Endometrial microvascular endothelial cells (primary cell): ENCODE data around the gene FOXN1. TPM values are rescaled to one million over a fixed set of nuclear protein-coding genes. Genes with fewer than 3 reads are reported as not detected.
"Not testable (repeated sequence)": the region's sequence is repeated elsewhere in the genome, so short reads cannot be mapped to it uniquely, and the experiment has no call there.

Experiments
- in situ Hi-C: cut with HindIII; loops from 2 replicates; pipeline ENCODE4 v1.10.0; 2017; ENCODE audit warnings: low sequenced_read_pairs, low pct_unique_long_range_greater_than_20kb; ENCODE audit errors: inconsistent ontology term
- total RNA-seq: library from RNA; depleted of rRNA; stranded (reverse); fragments of >200 nt; gene quantifications from one replicate; pipeline ENCODE4 v1.2.3, GENCODE V29; 2015; ENCODE audit errors: inconsistent ontology term

FOXN1 gene
- total RNA-seq, 1 donor from 2014 or later: not detected

- in situ Hi-C loops: no loop called here
These were observed 46.2 kb downstream of the FOXN1 start, which contains the start of gene UNC119 for GRCh38 chr17:28552176-28552999. Gene UNC119 (minus strand): TSS chr17:28552624. CDS start chr17:28552557, 67 bp downstream.

DNA sequence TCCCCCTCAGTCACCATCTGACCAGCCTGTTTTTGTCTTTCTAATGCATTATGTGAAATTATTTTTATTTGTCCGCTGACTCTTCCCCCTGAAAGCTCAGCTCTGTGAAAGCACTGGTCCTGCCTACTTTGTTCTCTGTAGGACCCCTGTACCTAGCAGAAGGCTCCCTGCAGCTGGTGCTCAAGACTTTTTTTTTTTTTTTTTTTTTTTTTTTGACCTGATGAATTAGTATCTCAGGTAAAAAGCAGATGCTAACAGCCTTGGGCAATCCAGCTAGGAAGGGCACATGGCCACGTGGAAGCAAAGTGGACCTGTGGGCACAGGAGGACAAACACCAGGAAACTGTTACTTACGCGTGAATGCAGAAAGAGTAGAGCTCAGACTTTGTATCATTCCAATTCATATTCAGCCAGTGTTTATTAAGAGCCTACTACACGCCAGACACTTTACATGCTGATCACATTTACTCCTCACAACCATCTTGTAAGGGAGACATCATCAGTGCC lies 46.9 kb downstream of the FOXN1 start:
- in situ Hi-C loops: no loop called here

- in situ Hi-C loops: no loop called here
These were observed 48.4 kb downstream of the FOXN1 start for GRCh38 chr17:28554565-28554964.

DNA sequence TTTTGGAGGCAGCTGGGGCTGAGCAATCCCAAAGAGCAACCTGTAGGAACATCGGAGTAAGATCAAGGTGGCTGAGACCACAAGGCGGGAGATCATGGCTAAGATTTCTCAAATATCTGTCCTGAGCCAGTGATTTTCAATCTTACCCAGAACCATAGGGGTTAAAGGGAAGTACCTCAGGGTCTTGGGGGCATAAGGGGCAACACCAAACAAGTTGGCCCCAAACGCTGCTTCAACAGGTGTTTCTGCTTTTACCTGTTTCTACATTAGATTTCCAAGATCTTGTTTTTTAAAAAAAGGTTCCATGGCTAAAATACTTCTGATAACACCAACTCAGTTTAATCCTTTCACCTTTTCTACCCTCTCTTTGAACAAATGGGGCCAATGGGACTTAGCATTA lies 48.9 kb downstream of the FOXN1 start:
- in situ Hi-C loops: no loop called here

DNA sequence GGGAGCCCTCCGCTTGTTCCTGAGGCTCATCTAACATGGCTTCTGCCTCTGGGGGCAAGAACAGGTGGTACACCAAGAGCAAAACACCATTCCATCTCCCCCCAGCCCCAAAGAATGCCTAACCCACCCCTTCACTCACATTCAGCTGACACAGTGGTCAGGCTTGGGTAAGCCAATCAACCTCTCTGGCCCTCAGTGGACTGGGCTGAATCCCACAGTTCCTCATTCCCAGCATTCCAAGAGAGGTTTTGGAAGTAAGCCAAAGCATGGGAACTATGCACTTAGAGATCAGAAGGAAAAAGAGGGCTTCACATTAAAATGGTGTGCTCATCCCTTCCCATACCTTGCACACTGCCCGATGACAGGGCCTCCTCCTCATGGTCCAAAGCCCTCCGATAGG lies 57.3 kb downstream of the FOXN1 start:
- in situ Hi-C loops: no loop called here

DNA sequence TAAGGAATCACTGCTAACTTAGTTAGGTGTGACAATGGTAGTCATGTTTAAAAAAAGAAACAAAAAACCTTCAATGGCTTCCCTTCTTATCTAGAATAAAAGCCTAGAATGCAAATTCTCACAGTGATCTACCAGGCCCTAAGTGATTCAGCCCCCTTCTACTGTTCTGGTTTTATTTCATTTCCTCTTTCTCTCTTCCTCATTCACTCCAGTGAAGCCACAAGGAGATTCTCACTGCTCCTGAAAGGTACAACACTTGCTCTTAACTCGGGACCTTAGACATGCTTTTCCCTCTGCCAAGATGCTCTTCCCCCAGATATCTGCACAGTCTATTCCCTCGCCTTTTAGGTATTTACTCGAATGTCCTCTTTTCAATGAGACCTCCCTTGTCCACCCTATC lies 61.5 kb downstream of the FOXN1 start:
- in situ Hi-C loops: no loop called here

- in situ Hi-C loops: no loop called here
These were observed 63.3 kb downstream of the FOXN1 start for GRCh38 chr17:28569446-28569845.

GRCh38 chr17:28570716-28571360 lies 64.7 kb downstream of the FOXN1 start:
- in situ Hi-C loops: no loop called here

DNA sequence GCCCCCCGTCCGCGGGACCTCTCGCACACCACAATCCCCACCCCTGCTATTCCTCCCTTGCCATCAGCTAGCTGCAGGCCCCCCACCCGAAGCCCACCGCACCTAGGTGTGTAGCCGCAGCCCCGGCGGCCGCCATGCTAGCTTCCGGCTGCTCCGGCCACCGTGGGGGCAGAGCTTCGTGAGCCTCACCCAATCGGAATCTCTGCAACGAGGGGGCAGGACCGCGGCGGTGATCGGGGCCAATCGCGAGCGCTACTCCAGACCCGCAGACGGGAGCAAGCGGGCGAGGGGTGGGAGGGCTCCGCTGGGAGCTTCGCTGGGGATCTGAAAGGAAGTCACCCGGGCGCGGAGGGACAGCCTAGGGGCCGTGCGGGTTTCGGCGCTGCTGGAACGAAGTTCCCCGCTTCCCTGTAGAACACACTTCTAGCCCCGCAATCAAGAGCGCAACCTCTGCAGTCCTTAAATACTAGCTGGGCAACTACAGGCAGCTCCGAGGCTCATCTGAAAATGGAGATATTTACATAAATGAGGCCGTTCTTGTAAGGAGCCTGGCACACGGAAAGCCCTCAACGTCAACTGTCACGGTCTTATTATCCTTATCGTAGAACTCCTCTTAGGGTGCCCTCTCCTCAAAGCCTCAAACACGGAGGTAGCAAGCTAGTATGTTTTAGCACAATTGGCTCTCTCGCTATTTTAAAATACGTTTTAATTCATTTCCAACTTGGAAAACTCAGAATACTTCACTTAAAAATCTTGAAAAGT lies 65.4 kb downstream of the FOXN1 start, which contains the start of gene PIGS:
Gene PIGS (minus strand): TSS at position 164 of the 762 bp plus-strand sequence. CDS start 28 bp downstream, at position 136.
- in situ Hi-C loops: no loop called here

DNA sequence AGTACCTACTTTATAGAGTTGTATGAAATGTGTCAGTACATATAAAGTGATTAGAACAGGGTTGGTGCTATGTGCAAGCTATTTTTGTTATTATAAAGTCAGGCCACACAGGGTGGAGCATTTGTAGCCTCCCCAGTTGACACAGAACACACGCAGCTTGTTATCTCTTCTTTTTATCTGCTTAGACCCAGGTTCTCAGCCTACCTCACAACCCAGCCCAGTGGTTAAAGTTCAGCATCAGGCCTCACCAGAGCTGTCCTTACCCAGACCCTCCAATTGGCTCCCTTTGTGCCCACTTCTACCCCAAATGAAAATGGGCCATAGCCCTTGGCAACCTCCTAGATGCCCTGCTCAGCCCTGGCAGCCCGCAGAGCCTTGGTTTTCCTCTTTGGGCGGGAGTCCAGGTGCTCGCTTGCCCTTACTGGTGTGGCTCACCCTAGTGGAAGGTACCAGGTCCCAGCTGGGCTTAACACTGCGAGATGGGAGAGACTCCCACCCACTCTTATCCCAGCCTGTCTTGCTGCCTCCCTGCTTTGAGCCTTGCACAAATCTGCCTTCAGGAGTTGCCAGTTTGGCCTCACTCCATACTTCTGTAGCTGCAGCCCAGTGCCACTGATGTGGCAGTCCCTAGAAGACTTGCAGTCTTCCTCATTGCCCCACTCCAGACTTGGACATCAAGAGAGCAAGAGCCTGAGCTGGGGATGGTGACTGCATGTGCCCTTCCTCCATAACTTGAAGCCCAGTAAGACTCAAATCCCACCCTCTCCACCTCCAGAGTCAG lies 66.3 kb downstream of the FOXN1 start:
- in situ Hi-C loops: no loop called here

DNA sequence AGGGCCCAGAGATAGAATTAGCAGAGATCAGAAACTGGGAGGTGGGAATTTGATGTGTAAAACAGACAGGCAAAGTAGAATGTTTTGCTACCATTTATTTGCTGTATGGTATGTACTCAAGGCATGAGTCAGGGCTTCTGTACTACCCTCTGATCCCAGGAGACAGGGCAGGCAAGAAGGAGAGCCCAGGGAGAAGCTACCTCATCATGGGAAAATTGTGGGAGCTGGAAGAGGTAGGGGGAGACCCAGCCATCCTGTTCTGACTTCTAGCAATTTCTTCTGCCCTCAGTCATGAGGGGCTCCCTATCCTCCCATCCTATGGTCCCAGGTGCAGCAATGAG lies 66.9 kb downstream of the FOXN1 start:
- in situ Hi-C loops: no loop called here

- in situ Hi-C loops: no loop called here
These were observed 67.4 kb downstream of the FOXN1 start for GRCh38 chr17:28573521-28573920.

DNA sequence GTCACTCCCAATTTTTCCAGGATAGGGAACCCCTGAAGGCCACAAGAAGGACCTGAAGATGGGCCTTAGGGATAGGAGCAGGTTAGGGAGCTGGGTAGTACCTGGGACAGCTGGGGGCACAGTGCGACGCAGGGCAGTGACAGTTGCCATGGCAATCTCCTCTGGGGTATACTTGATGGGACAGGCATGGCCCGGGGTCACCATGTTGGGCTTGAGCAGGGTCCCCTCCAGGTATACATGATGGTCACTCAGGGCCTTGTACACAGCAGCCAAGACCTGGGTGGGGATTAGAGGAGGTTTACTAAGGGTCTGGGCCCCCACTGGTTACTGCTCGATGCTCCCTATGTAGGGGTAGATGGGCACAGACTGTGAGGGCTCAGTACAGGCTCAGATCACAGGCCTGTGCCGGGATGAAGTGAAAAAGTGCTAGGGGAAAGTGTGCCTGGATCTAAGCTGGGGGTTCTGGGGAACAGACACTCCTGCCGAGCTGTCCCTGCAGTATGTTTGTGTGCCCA lies 67.9 kb downstream of the FOXN1 start:
- in situ Hi-C loops: no loop called here

- in situ Hi-C loops: no loop called here
These were observed 68.4 kb downstream of the FOXN1 start for GRCh38 chr17:28574526-28574925.

GRCh38 chr17:28575126-28575795 lies 69.1 kb downstream of the FOXN1 start:
- in situ Hi-C loops: no loop called here

- in situ Hi-C loops: not testable (repeated sequence)
These were observed 69.9 kb downstream of the FOXN1 start for GRCh38 chr17:28576016-28576415.

GRCh38 chr17:28576758-28577465 lies 70.8 kb downstream of the FOXN1 start, which contains the start of gene ALDOC:
Gene ALDOC (minus strand): TSS chr17:28576895. CDS start chr17:28575532, 1,363 bp downstream.
- in situ Hi-C loops: no loop called here
